Ovary (tissue), 3 donors: Measurements from ENCODE around the gene ARHGEF37.

Experiments
- CTCF ChIP-seq, 3 donors: fragments of 450-650 bp in 2 of 3; fragments of 200-600 bp in 1 of 3; IDR thresholded peaks; one replicate each; pipeline versions ENCODE4 v1.5.1 to v1.8.0; 2016 to 2022; ENCODE audit warnings: antibody characterized with exemption in 3 of 3, mild to moderate bottlenecking in 1 of 3
- POLR2A ChIP-seq: fragments of 450-650 bp; IDR thresholded peaks from one replicate; pipeline ENCODE4 v1.6.1; 2017; ENCODE audit warnings: antibody characterized with exemption, mild to moderate bottlenecking, moderate library complexity
- donor health status: DM: no; HTN: no; CAD: no.

- no peak for TF ChIP-seq CTCF (IDR thresholded peaks at IDR 0.05)
- no peak for TF ChIP-seq POLR2A
These were observed 94.4 kb downstream of the ARHGEF37 start for GRCh38 chr5:149675610-149676201.
